ENCODE results near the gene ANO8. TPM values are rescaled to one million over a fixed set of nuclear protein-coding genes. Genes with fewer than 3 reads are reported as not detected.

ANO8 gene
- total RNA-seq, 1 experiment from 2014 or later = 0.82 TPM

DNA sequence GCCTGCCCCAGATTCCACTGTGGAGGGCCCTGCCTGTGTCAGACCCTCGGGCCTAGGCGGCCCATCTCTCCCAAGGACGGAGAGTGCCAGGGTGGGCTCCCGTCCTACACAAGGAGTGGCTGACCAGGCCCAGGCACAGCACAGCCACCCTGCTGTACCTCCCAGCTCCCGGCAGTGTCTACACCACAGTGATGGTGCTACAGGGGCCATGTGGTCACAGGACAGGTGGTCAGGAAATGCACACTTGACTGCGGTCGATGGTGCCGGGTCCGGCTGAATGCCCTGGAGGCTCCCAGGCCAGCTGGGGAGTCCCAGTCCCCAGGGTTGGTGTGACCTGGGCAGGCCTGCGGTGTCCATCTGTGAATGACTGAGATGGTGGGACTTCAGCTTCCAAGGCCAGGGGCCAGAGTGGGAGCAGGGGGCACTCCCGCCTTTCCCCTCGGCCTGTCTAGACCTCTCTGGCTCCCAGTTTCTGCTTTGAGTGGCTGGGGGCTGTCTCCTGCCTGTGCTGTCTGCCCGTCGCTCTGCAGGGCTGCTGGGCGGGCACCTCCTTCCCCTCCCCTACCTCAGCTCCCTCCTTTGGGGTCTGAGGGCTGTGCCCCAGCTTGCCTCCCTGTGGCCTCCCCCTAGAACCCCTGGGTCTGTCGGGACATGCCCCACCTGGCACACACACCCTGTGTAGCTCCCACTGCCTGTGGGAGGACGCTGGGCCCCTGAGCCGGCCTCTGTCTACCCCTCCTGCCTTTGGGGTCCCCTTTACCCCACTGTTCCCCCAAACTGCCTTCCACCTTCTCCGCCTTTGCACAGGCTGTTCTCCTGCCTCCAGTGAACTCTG is 12.8 kb downstream of the ANO8 start:
- Histone ChIP-seq H2AFZ (ENCODE audit: low read length) (no peak overlapping the region), H3K9me2 (replicated peaks; ENCODE audit: insufficient read depth, low read length) (no peaks in the 10 kb centered on the region), H3K4me2 (ENCODE audit: low read depth, low read length, poor library complexity, severe bottlenecking) (no peak overlapping the region), H3K9me3 (ENCODE audit: low read length) (no peaks in the 10 kb centered on the region), H4K20me1 (ENCODE audit: insufficient read depth, low read depth, low read length) (no peaks in the 10 kb centered on the region), H3K27ac (ENCODE audit: low read length) (no peak overlapping the region), H3K4me3 (ENCODE audit: low read length) (no peak overlapping the region), H3K9ac (ENCODE audit: low read length) (no peak overlapping the region), H3K36me3 (ENCODE audit: insufficient read depth, low read length) (no peaks in the 10 kb centered on the region), H3K27me3 (ENCODE audit: low read length) (no peaks in the 10 kb centered on the region), H3K4me1 (ENCODE audit: low read length) (no peaks in the 10 kb centered on the region), H3K79me2 (ENCODE audit: low read length) (no peaks in the 10 kb centered on the region)
- no peak for DNase-seq

DNA sequence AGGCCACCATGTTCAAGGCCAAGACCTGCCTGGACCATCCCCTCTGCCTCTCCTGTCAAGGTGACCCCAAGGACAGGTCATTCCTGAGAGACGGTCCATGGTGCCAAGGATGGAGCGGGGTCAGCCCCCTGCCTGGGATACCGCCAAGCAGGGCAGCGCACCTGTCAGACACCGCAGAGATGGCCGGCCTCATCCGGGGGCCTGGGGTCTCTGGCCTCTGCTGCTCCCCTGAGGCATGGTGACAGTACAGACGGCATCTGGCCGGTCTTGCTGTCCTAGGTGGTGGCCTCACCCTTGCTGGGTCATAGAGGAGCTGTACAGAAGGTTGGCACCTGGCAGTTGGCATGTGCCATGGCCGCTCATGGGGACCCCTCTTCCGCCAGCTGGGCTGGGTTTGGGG is 14.2 kb downstream of the ANO8 start:
- no peaks in the 10 kb centered on the region for H3K27me3 ChIP-seq (ENCODE audit: low read length)
- no peak overlapping the region for H3K4me3 ChIP-seq (ENCODE audit: low read length)
- H3K27ac ChIP-seq (ENCODE audit: low read length) = no peak overlapping the region
- H3K4me1 ChIP-seq (ENCODE audit: low read length) = no peaks in the 10 kb centered on the region
- H3K9me3 ChIP-seq (ENCODE audit: low read length) = no peaks in the 10 kb centered on the region
- no peaks in the 10 kb centered on the region; the same call in 1 of the 2 replicates for H3K36me3 ChIP-seq (ENCODE audit: insufficient read depth, low read length)
- no peak overlapping the region for H3K4me2 ChIP-seq (ENCODE audit: low read depth, low read length, poor library complexity, severe bottlenecking)
- no peak for DNase-seq
- H4K20me1 ChIP-seq (ENCODE audit: insufficient read depth, low read depth, low read length) = no peaks in the 10 kb centered on the region
- H3K9me2 ChIP-seq (replicated peaks; ENCODE audit: insufficient read depth, low read length) = no peaks in the 10 kb centered on the region
- no peaks in the 10 kb centered on the region for H3K79me2 ChIP-seq (ENCODE audit: low read length)
- H2AFZ ChIP-seq (ENCODE audit: low read length) = no peak overlapping the region
- H3K9ac ChIP-seq (ENCODE audit: low read length) = no peak overlapping the region

DNA sequence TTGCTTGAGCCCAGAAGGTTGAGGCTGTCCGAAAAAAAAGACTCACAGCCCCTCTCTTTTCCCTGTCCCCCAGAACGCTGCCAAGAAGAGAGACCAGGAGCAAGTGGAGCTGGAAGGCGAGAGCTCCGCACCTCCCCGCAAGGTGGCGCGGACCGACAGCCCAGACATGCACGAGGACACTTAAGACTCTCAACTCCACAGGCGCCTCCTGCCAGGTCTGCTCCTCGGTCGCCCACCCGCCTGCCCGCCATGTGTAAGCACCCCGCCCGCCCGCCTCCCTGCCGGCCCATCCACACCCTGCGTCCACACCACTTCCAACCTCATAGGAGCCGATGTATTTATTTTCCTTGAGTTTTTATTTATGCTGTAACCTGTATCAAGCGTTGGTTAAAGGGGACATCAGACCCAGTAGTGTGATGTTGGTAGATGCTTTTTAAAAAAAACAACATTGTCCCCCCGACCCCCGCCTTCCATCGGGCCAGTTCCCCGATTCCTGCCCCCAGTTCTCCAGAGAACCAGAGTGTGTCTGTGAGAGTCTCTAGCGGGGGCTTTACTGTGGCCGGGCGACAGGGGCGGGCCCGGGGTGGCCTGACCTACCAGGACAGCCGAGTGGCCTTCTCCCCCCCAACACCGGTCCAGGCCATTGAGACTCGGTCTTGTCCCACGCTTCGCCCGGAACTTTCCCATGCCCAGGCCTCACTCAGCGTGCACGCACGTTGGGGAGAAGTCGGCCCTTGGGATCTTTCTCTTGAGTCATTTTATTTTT is 15.0 kb downstream of the ANO8 start:
- Histone ChIP-seq H2AFZ (ENCODE audit: low read length) (no peak overlapping the region), H3K36me3 (ENCODE audit: insufficient read depth, low read length) (peaks cover 2% of the 10 kb centered on the region), H3K79me2 (ENCODE audit: low read length) (no peaks in the 10 kb centered on the region), H3K9me3 (ENCODE audit: low read length) (no peaks in the 10 kb centered on the region), H3K4me2 (ENCODE audit: low read depth, low read length, poor library complexity, severe bottlenecking) (no peak overlapping the region), H3K4me1 (ENCODE audit: low read length) (no peaks in the 10 kb centered on the region), H4K20me1 (ENCODE audit: insufficient read depth, low read depth, low read length) (no peaks in the 10 kb centered on the region), H3K9ac (ENCODE audit: low read length) (no peak overlapping the region), H3K27me3 (ENCODE audit: low read length) (no peaks in the 10 kb centered on the region), H3K9me2 (replicated peaks; ENCODE audit: insufficient read depth, low read length) (no peaks in the 10 kb centered on the region), H3K27ac (ENCODE audit: low read length) (no peak overlapping the region), H3K4me3 (ENCODE audit: low read length) (no peak overlapping the region)
- DNase-seq = no peak

DNA sequence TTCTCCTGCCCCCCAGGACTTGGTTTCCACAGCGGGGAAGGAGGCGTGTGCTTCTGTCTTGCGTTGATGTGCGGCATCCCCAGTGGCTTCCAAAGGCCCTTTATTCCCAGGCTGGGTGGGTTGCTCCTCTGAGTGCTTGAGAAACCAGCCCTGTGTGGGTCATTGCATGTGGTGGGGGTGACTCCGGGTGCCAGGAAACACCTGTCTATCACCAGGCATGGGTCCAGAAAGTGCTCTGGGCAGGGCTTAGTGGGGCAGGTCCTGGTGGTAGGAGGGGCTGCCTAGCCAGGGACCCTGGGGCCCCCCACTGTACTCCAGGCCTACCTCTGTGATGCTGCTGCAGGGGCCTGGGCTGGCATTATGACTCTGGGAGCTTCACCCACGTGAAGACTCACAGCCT is 15.7 kb downstream of the ANO8 start:
- Histone ChIP-seq H3K9me2 (replicated peaks; ENCODE audit: insufficient read depth, low read length) (no peaks in the 10 kb centered on the region), H2AFZ (ENCODE audit: low read length) (no peak overlapping the region), H3K9me3 (ENCODE audit: low read length) (no peaks in the 10 kb centered on the region), H3K9ac (ENCODE audit: low read length) (no peak overlapping the region), H3K79me2 (ENCODE audit: low read length) (no peaks in the 10 kb centered on the region), H3K27me3 (ENCODE audit: low read length) (no peaks in the 10 kb centered on the region), H3K36me3 (ENCODE audit: insufficient read depth, low read length) (peaks cover 9% of the 10 kb centered on the region), H3K4me1 (ENCODE audit: low read length) (no peaks in the 10 kb centered on the region), H4K20me1 (ENCODE audit: insufficient read depth, low read depth, low read length) (no peaks in the 10 kb centered on the region), H3K4me3 (ENCODE audit: low read length) (no peak overlapping the region), H3K4me2 (ENCODE audit: low read depth, low read length, poor library complexity, severe bottlenecking) (no peak overlapping the region), H3K27ac (ENCODE audit: low read length) (no peak overlapping the region)
- no peak for DNase-seq

DNA sequence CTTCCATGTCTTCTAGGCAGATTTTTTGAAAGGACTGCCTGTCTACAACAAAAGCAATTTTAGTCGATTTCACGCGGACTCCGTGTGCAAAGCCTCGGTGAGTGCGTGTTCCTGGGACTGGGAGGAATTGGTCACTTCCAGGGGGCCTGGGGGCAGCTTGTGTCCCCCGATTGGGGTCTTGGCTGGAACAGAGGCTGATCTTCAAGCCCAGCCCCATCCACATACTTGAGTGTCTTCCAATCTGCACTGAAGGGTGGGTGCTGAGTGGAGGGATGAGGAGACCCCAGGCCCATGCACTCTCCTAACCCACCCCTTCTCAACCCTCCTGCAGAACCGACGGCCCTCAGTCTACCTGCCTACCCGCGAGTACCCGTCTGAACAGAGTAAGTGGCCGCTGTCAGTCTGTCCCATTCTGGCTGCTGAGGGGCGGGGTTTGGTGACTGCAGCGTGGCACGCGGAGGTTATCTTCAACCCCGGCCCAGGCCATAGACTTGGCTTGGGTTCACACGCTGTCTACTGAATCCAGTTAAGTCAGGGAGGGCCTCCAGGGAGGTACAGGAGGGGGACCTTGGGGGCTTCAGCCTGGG is 20.6 kb downstream of the ANO8 start:
- Histone ChIP-seq H3K27me3 (ENCODE audit: low read length) (no peaks in the 10 kb centered on the region), H3K4me2 (ENCODE audit: low read depth, low read length, poor library complexity, severe bottlenecking) (no peak overlapping the region), H3K4me1 (ENCODE audit: low read length) (peaks cover 8% of the 10 kb centered on the region), H3K9me2 (replicated peaks; ENCODE audit: insufficient read depth, low read length) (no peaks in the 10 kb centered on the region), H4K20me1 (ENCODE audit: insufficient read depth, low read depth, low read length) (peaks cover 20% of the 10 kb centered on the region; the same call in 1 of the 2 replicates), H3K36me3 (ENCODE audit: insufficient read depth, low read length) (peaks cover 13% of the 10 kb centered on the region), H3K9ac (ENCODE audit: low read length) (no peak overlapping the region), H3K4me3 (ENCODE audit: low read length) (no peak overlapping the region), H3K9me3 (ENCODE audit: low read length) (no peaks in the 10 kb centered on the region), H3K27ac (ENCODE audit: low read length) (no peak overlapping the region), H2AFZ (ENCODE audit: low read length) (no peak overlapping the region), H3K79me2 (ENCODE audit: low read length) (peaks cover 33% of the 10 kb centered on the region)
- no peak for DNase-seq

DNA sequence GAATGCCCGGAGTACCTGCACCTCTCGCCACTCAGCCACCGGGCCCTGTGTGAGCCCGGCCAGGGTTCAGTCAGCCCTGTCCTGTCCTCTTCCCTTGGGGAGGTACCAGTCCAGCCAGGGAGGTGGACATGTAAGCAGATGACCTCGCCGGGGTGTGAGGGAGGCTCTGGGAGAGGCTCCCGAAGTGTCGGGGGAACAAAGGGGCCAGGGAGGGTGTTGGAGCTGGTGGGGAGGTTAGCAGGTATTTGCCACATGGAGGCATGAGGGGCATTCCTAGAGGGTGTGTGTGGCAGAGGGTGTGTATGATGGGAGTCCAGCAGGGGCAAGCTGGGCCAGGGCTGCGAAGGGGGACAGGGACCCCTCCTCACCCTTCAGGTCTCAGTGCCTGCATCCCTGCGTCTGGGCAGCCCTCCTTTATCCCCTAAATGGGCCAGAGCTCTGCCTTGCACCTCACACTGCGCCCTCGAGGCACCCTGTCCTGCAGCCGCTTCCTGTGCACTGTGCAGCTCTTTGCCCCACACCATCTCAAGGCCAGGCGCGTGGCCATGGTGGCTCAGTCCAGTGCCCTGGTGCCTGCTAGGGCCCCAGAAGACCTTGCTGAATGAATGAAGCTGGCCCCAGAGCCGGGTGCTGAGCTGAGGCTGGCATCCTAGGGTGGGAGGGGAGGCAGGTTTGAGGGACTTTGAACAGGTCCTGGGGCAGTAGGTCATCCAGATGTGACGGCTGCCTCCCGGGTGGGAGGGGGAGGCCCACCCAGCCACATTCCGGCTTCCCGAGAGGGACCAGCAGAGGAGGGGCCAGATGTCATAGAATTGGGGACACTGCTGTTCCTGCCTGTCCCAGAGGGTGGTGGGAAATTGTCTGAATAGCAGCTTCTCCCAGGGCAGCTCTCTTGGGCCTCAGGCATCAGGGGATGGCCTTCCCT is 22.2 kb downstream of the ANO8 start:
- H3K9ac ChIP-seq (ENCODE audit: low read length) = no peak overlapping the region
- no peak overlapping the region for H3K4me2 ChIP-seq (ENCODE audit: low read depth, low read length, poor library complexity, severe bottlenecking)

DNA sequence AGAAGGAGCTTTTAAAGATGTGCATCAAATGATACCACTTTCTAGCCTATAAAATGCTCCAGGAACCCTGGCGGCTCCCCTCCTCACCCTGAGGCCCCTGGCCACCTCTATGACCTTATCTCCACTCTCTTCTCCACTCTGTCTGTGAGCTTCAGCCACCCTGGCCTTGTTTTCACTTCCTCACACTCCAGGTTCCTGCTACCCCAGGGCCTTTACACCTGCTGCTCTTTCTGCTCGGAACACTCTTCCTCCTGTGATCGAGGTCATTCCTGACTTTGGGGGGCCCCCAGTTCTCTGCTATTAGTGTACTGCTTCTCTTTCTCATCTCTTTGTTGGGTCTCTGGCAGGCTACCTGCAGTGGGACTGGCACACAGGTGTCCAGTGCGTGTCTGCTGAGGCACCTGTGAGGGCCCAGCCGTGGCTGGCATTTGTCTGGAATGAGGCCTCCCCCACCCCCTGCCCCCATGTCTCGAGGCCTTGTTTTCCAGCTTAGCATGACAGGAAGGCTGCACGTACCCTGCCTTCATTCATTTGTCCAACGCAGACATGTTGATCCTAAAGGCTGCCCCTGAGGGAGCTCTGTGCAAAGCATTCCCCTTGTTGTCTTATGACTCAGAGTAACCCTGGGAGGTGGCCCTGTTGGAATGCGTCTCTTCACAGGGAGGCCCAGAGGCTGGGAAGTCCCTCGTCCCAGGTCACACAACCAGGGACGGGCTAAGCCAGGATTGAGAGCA is 23.0 kb downstream of the ANO8 start:
- H3K4me1 ChIP-seq (ENCODE audit: low read length) = peaks cover 11% of the 10 kb centered on the region
- no peak for DNase-seq
- H4K20me1 ChIP-seq (ENCODE audit: insufficient read depth, low read depth, low read length) = peaks cover 20% of the 10 kb centered on the region; the same call in 1 of the 2 replicates
- no peak overlapping the region for H3K4me3 ChIP-seq (ENCODE audit: low read length)
- H3K9me2 ChIP-seq (replicated peaks; ENCODE audit: insufficient read depth, low read length) = no peaks in the 10 kb centered on the region
- peaks cover 13% of the 10 kb centered on the region for H3K36me3 ChIP-seq (ENCODE audit: insufficient read depth, low read length)
- H2AFZ ChIP-seq (ENCODE audit: low read length) = no peak overlapping the region
- no peaks in the 10 kb centered on the region for H3K27me3 ChIP-seq (ENCODE audit: low read length)
- H3K4me2 ChIP-seq (ENCODE audit: low read depth, low read length, poor library complexity, severe bottlenecking) = no peak overlapping the region
- H3K9me3 ChIP-seq (ENCODE audit: low read length) = no peaks in the 10 kb centered on the region
- peaks cover 34% of the 10 kb centered on the region for H3K79me2 ChIP-seq (ENCODE audit: low read length)
- H3K27ac ChIP-seq (ENCODE audit: low read length) = no peak overlapping the region
- no peak overlapping the region for H3K9ac ChIP-seq (ENCODE audit: low read length)

More for the DNA sequence above, 22.2 kb downstream of the ANO8 start:
- Histone ChIP-seq H3K9me2 (replicated peaks; ENCODE audit: insufficient read depth, low read length) (no peaks in the 10 kb centered on the region), H3K79me2 (ENCODE audit: low read length) (peaks cover 33% of the 10 kb centered on the region), H3K9me3 (ENCODE audit: low read length) (no peaks in the 10 kb centered on the region), H3K27ac (ENCODE audit: low read length) (no peak overlapping the region), H3K27me3 (ENCODE audit: low read length) (no peaks in the 10 kb centered on the region), H2AFZ (ENCODE audit: low read length) (no peak overlapping the region), H4K20me1 (ENCODE audit: insufficient read depth, low read depth, low read length) (peaks cover 20% of the 10 kb centered on the region; the same call in 1 of the 2 replicates), H3K4me1 (ENCODE audit: low read length) (peaks cover 8% of the 10 kb centered on the region), H3K36me3 (ENCODE audit: insufficient read depth, low read length) (peaks cover 13% of the 10 kb centered on the region), H3K4me3 (ENCODE audit: low read length) (no peak overlapping the region)
- DNase-seq = no peak

All from Karpas-422 (cell line).